Mammary epithelial cell (primary cell): ENCODE results near the gene SNRNP25.

Experiments
- EZH2 ChIP-seq: IDR thresholded peaks from 2 replicates; pipeline ENCODE4 v1.6.1; 2012; ENCODE audit warnings: low read length, inconsistent platforms, borderline replicate concordance
- TF ChIP-seq, protein P1 (sequence below), 2 donors: IDR thresholded peaks in 1 of 2; conservative IDR thresholded peaks in 1 of 2; 2 replicates each; pipeline ENCODE4 v1.5.1; 2011 to 2012; ENCODE audit warnings: inconsistent platforms in 2 of 2, low read length in 2 of 2, mild to moderate bottlenecking in 2 of 2, control low read depth in 1 of 2, low read depth in 1 of 2; ENCODE audit not compliant: insufficient read depth in 1 of 2; ENCODE audit errors: extremely low read depth in 1 of 2

DNA sequence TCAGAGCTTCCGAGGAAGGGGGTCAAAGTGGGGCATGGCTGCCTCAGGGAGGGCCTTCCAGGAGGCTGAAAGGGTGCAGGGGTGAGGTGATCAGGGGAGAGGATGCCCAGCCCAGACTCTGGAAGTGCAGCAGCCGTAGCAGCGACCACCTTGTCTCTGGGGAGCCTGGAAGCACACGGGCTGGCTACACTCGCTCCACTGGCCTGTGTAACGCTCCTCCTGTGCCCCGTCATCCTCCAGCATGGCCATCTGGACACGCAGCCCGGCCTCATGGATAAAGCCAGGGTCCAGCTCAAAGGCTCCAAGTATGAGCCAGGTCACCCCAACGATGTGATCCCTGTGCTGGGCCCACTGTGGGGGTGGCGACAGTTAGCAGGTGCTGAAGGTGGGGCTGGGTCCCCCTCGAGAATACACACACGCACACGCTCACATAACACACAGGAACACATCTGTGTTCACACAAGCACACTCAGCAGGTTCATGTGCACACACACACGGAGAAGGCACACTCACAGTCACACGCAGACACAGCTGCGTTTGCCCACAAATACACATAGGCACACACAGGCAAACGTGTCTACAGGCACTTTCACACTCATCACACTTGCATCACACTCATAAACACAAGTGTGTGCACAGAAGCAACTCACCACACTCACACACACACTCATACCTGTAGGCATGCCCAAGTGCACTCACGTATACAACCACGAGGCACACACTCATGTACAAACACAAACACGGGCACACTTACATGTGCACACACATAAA, 19.6 kb upstream of the SNRNP25 start:
- TF ChIP-seq, protein P1, sequence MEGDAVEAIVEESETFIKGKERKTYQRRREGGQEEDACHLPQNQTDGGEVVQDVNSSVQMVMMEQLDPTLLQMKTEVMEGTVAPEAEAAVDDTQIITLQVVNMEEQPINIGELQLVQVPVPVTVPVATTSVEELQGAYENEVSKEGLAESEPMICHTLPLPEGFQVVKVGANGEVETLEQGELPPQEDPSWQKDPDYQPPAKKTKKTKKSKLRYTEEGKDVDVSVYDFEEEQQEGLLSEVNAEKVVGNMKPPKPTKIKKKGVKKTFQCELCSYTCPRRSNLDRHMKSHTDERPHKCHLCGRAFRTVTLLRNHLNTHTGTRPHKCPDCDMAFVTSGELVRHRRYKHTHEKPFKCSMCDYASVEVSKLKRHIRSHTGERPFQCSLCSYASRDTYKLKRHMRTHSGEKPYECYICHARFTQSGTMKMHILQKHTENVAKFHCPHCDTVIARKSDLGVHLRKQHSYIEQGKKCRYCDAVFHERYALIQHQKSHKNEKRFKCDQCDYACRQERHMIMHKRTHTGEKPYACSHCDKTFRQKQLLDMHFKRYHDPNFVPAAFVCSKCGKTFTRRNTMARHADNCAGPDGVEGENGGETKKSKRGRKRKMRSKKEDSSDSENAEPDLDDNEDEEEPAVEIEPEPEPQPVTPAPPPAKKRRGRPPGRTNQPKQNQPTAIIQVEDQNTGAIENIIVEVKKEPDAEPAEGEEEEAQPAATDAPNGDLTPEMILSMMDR (conservative IDR thresholded peaks at IDR 0.05 in 1 of 2, IDR thresholded peaks at IDR 0.05 in 1 of 2; ENCODE audit: extremely low read depth in 1 of 2, insufficient read depth in 1 of 2, low read depth in 1 of 2, low read length in 2 of 2): no peak
- no peak for TF ChIP-seq EZH2
